HEK293 (cell line): ENCODE data around the gene CABP7.

ENCODE experiments used
- ZBTB8A ChIP-seq: fragments of 450-650 bp; formaldehyde crosslinking; IDR thresholded peaks from 2 replicates; pipeline ENCODE4 v1.5.1; 2016; ENCODE audit warnings: missing biosample characterization, missing genetic modification characterization
- ZNF274 ChIP-seq, 2 experiments: fragments of 200-500 bp in 1 of 2; fragments of 450-650 bp in 1 of 2; sonication (Bioruptor generic) in 1 of 2; formaldehyde crosslinking in 1 of 2; IDR thresholded peaks; 2 replicates each; pipeline versions ENCODE4 v1.5.1 to v1.6.1; 2014 to 2016; ENCODE audit warnings: borderline replicate concordance in 1 of 2, inconsistent platforms in 1 of 2, low read length in 1 of 2, missing biosample characterization in 1 of 2, missing genetic modification characterization in 1 of 2
- ZNF311 ChIP-seq: fragments of 450-650 bp; formaldehyde crosslinking; IDR thresholded peaks from 2 replicates; pipeline ENCODE4 v1.5.1; 2017; ENCODE audit warnings: missing biosample characterization, missing genetic modification characterization, borderline replicate concordance
- ZNF621 ChIP-seq: fragments of 450-650 bp; formaldehyde crosslinking; IDR thresholded peaks from 2 replicates; pipeline ENCODE4 v1.5.1; 2017; ENCODE audit warnings: missing biosample characterization, missing genetic modification characterization
- TF ChIP-seq, protein P1 (sequence below): fragments of 450-650 bp; formaldehyde crosslinking; IDR thresholded peaks from 2 replicates; pipeline ENCODE4 v1.5.1; 2016; ENCODE audit warnings: missing biosample characterization, missing genetic modification characterization
- TF ChIP-seq, protein P2 (sequence below): fragments of 450-650 bp; formaldehyde crosslinking; IDR thresholded peaks from 2 replicates; pipeline ENCODE4 v1.5.1; 2017; ENCODE audit warnings: missing biosample characterization, missing genetic modification characterization
- TF ChIP-seq, protein P3 (sequence below): fragments of 450-650 bp; formaldehyde crosslinking; IDR thresholded peaks from 2 replicates; pipeline ENCODE4 v1.5.1; 2016; ENCODE audit warnings: missing biosample characterization, missing genetic modification characterization
- TF ChIP-seq, protein P4 (sequence below): sonication (generic); formaldehyde crosslinking; IDR thresholded peaks from 2 replicates; pipeline ENCODE4 v1.8.1; 2022; ENCODE audit warnings: mild to moderate bottlenecking, moderate library complexity, missing genetic modification reagents
- TF ChIP-seq, protein P5 (sequence below): fragments of 450-650 bp; formaldehyde crosslinking; IDR thresholded peaks from 2 replicates; pipeline ENCODE4 v1.5.1; 2016; ENCODE audit warnings: missing biosample characterization, missing genetic modification characterization
- TF ChIP-seq, protein P6 (sequence below): fragments of 450-650 bp; formaldehyde crosslinking; conservative IDR thresholded peaks from 2 replicates; pipeline ENCODE4 v1.5.1; 2016; ENCODE audit warnings: low read depth, missing biosample characterization, missing genetic modification characterization

DNA sequence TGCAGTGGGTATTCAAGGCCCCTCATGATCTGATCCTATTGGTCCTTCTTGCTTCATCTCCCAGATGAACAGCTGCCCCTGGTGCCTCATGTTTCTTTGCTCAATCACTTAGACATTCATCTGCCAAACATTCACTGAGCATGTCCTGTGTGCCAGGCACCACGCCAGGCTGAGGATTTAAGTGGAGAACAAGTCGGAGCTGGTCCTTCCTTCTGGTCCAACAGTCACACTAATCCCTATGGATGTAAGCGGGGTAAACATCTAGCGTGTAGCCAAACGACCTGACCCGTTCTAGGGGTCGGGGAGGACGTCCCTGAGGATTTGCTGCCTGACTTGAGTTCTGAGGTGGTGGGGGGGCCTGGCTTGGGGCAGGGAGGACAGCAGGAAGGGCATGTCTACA lies 25.1 kb downstream of the CABP7 start:
- TF ChIP-seq, protein P1, sequence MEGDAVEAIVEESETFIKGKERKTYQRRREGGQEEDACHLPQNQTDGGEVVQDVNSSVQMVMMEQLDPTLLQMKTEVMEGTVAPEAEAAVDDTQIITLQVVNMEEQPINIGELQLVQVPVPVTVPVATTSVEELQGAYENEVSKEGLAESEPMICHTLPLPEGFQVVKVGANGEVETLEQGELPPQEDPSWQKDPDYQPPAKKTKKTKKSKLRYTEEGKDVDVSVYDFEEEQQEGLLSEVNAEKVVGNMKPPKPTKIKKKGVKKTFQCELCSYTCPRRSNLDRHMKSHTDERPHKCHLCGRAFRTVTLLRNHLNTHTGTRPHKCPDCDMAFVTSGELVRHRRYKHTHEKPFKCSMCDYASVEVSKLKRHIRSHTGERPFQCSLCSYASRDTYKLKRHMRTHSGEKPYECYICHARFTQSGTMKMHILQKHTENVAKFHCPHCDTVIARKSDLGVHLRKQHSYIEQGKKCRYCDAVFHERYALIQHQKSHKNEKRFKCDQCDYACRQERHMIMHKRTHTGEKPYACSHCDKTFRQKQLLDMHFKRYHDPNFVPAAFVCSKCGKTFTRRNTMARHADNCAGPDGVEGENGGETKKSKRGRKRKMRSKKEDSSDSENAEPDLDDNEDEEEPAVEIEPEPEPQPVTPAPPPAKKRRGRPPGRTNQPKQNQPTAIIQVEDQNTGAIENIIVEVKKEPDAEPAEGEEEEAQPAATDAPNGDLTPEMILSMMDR (tag by site-specific recombination): no peak
- TF ChIP-seq, protein P2, sequence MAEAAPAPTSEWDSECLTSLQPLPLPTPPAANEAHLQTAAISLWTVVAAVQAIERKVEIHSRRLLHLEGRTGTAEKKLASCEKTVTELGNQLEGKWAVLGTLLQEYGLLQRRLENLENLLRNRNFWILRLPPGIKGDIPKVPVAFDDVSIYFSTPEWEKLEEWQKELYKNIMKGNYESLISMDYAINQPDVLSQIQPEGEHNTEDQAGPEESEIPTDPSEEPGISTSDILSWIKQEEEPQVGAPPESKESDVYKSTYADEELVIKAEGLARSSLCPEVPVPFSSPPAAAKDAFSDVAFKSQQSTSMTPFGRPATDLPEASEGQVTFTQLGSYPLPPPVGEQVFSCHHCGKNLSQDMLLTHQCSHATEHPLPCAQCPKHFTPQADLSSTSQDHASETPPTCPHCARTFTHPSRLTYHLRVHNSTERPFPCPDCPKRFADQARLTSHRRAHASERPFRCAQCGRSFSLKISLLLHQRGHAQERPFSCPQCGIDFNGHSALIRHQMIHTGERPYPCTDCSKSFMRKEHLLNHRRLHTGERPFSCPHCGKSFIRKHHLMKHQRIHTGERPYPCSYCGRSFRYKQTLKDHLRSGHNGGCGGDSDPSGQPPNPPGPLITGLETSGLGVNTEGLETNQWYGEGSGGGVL (tag by site-specific recombination): no peak
- TF ChIP-seq, protein P3, sequence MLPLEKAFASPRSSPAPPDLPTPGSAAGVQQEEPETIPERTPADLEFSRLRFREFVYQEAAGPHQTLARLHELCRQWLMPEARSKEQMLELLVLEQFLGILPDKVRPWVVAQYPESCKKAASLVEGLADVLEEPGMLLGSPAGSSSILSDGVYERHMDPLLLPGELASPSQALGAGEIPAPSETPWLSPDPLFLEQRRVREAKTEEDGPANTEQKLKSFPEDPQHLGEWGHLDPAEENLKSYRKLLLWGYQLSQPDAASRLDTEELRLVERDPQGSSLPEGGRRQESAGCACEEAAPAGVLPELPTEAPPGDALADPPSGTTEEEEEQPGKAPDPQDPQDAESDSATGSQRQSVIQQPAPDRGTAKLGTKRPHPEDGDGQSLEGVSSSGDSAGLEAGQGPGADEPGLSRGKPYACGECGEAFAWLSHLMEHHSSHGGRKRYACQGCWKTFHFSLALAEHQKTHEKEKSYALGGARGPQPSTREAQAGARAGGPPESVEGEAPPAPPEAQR (tag by site-specific recombination): no peak
- no peak for TF ChIP-seq ZNF274 (IDR thresholded peaks at IDR 0.05; ENCODE audit: low read length)
- no peak for TF ChIP-seq ZNF274 (tag by site-specific recombination; IDR thresholded peaks at IDR 0.05; ENCODE audit: borderline replicate concordance)
- TF ChIP-seq ZNF621 (tag by site-specific recombination): no peak
- TF ChIP-seq, protein P4, sequence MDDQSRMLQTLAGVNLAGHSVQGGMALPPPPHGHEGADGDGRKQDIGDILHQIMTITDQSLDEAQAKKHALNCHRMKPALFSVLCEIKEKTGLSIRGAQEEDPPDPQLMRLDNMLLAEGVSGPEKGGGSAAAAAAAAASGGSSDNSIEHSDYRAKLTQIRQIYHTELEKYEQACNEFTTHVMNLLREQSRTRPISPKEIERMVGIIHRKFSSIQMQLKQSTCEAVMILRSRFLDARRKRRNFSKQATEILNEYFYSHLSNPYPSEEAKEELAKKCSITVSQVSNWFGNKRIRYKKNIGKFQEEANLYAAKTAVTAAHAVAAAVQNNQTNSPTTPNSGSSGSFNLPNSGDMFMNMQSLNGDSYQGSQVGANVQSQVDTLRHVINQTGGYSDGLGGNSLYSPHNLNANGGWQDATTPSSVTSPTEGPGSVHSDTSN (CRISPR knock-in tag): no peak
- no peak for TF ChIP-seq ZNF311
- TF ChIP-seq ZBTB8A (tag by site-specific recombination): no peak
- TF ChIP-seq, protein P5, sequence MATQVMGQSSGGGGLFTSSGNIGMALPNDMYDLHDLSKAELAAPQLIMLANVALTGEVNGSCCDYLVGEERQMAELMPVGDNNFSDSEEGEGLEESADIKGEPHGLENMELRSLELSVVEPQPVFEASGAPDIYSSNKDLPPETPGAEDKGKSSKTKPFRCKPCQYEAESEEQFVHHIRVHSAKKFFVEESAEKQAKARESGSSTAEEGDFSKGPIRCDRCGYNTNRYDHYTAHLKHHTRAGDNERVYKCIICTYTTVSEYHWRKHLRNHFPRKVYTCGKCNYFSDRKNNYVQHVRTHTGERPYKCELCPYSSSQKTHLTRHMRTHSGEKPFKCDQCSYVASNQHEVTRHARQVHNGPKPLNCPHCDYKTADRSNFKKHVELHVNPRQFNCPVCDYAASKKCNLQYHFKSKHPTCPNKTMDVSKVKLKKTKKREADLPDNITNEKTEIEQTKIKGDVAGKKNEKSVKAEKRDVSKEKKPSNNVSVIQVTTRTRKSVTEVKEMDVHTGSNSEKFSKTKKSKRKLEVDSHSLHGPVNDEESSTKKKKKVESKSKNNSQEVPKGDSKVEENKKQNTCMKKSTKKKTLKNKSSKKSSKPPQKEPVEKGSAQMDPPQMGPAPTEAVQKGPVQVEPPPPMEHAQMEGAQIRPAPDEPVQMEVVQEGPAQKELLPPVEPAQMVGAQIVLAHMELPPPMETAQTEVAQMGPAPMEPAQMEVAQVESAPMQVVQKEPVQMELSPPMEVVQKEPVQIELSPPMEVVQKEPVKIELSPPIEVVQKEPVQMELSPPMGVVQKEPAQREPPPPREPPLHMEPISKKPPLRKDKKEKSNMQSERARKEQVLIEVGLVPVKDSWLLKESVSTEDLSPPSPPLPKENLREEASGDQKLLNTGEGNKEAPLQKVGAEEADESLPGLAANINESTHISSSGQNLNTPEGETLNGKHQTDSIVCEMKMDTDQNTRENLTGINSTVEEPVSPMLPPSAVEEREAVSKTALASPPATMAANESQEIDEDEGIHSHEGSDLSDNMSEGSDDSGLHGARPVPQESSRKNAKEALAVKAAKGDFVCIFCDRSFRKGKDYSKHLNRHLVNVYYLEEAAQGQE (tag by site-specific recombination): no peak
- TF ChIP-seq, protein P6, sequence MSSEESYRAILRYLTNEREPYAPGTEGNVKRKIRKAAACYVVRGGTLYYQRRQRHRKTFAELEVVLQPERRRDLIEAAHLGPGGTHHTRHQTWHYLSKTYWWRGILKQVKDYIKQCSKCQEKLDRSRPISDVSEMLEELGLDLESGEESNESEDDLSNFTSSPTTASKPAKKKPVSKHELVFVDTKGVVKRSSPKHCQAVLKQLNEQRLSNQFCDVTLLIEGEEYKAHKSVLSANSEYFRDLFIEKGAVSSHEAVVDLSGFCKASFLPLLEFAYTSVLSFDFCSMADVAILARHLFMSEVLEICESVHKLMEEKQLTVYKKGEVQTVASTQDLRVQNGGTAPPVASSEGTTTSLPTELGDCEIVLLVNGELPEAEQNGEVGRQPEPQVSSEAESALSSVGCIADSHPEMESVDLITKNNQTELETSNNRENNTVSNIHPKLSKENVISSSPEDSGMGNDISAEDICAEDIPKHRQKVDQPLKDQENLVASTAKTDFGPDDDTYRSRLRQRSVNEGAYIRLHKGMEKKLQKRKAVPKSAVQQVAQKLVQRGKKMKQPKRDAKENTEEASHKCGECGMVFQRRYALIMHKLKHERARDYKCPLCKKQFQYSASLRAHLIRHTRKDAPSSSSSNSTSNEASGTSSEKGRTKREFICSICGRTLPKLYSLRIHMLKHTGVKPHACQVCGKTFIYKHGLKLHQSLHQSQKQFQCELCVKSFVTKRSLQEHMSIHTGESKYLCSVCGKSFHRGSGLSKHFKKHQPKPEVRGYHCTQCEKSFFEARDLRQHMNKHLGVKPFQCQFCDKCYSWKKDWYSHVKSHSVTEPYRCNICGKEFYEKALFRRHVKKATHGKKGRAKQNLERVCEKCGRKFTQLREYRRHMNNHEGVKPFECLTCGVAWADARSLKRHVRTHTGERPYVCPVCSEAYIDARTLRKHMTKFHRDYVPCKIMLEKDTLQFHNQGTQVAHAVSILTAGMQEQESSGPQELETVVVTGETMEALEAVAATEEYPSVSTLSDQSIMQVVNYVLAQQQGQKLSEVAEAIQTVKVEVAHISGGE (tag by site-specific recombination): no peak
